Ureter (tissue), 1 donor: ENCODE results near the gene HHIPL1. TPM values are rescaled to one million over a fixed set of nuclear protein-coding genes. Genes with fewer than 3 reads are reported as not detected.
A peak's percentile ranks its signal among the peaks of the same experiment; 100 is the strongest.

Experiments
- DNase-seq: peaks from one replicate; pipeline ENCODE4 v3.0.0-alpha.2; 2020; ENCODE audit warnings: low spot score
- total RNA-seq: library from RNA; stranded (reverse); gene quantifications from one replicate; pipeline ENCODE4 v1.2.4, GENCODE V29; 2023
- donor health status: DM: yes; HTN: yes; CAD: no.

HHIPL1 gene
- total RNA-seq, 1 donor from 2014 or later: 2.4 TPM

GRCh38 chr14:99611646-99612045 is 33.3 kb upstream of the HHIPL1 start:
- DNase-seq: no peak

DNA sequence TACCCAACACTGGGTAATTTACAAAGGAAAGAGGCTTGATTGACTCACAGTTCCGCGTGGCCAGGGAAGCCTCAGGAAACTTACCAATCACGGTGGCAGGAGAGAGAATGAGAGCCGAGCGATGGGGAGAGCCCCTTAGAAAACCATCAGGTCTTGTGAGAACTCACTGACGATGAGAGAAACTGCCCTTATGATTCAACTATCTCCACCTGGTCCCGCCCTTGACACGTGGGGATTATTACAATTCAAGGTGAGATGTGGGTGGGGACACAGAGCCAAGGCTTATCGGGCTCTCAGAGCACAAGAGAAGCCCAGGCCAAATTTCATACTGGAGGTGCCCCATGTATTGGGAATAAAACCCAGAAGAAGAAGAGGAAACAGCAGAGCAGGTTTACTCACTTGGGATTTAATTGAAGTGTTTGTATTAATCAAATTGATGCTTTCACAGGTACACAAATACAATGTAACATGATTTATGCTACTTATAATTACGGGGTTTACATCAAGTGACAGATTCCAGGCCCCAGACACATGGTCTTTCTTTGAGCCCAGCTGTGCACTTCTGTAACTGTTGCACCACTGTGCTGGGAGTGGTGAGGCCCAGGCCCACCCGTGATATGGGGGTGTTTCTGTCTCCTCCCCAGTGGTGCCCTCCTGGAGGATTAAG is 32.7 kb upstream of the HHIPL1 start:
- DNase-seq: no peak

GRCh38 chr14:99612738-99613330 is 32.1 kb upstream of the HHIPL1 start:
- DNase-seq: peak; percentile 63

DNA sequence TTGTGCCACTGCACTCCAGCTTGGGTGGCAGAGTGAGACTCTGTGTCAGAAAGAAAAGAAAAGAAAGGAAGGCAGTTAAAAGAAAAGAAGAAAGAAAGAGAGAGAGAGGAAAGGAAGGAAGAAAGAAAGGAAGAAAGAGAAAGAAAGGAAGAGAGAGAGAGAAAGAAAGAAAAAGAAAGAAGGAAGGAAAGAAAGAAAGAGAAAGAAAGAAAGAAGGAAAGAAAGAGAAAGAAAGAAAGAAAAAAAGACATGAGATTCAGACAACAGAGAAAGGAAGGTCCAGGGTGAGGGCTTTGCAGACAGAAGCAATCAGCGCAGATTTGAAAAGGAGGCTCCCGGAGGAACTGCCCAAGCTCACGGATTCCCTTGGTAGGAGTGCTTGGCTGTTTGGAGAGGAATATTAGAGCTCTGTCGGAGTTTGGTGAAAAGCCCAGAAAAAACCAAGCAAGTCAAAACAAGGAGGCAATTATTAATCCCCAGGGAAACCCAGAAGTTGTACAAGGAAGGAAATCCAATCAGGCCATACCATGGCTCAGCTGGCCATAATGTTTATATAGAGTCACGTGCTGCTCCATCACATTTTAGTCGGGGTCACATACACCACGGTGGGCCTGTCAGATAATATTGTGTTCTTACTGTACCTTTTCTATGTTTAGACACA is 29.3 kb upstream of the HHIPL1 start:
- DNase-seq: no peak

GRCh38 chr14:99616832-99617800 is 27.8 kb upstream of the HHIPL1 start:
- DNase-seq: no peak

- DNase-seq: peak; percentile 43
Observed at GRCh38 chr14:99619835-99620834, 24.8 kb upstream of the HHIPL1 start.

- no peak for DNase-seq
Observed at GRCh38 chr14:99621948-99622347, 23.0 kb upstream of the HHIPL1 start.

GRCh38 chr14:99624024-99624423 is 20.9 kb upstream of the HHIPL1 start:
- no peak for DNase-seq

DNA sequence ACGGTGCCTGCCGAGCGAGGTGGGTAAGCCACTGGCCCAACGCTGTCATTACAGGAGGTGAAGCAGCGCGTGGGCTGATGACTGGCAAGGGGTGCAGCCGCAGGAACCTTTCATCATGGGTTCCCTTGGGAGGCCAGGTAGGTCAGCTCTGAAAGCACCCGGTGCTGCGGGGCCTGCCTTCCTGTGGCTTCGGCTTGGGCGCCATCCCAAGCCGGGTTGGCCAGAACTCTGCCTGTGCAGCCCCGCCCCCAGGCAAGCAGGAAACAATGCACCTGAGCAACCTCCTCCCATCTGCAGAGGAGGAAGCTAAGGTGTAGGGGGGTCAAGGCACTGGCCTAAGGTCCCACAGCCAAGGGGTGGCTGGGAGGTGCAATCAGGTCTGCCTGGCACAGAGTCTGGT is 20.0 kb upstream of the HHIPL1 start:
- DNase-seq: no peak

DNA sequence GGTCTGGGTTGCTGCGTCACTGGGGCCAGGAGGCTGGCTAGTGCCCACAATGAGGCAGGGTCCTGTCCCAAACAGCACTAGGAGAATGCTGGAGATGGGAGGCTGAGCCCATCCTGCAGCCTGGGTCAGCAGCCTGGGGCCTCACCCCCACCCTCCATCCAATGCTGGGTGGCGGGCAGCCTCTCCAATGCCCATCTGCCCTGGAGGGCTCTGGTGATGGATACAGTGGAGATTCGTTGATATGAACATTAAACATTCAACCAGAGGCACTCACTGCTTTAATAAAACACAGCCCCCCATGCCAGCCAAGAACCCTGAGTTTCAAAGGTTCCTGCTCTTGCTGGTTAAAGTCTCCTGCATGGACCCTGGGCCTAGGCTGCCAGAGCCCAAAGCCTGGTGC is 19.5 kb upstream of the HHIPL1 start:
- no peak for DNase-seq

- DNase-seq: no peak
Observed at GRCh38 chr14:99626041-99626648, 18.8 kb upstream of the HHIPL1 start.

- DNase-seq: no peak
Observed at GRCh38 chr14:99627100-99627499, 17.8 kb upstream of the HHIPL1 start.

DNA sequence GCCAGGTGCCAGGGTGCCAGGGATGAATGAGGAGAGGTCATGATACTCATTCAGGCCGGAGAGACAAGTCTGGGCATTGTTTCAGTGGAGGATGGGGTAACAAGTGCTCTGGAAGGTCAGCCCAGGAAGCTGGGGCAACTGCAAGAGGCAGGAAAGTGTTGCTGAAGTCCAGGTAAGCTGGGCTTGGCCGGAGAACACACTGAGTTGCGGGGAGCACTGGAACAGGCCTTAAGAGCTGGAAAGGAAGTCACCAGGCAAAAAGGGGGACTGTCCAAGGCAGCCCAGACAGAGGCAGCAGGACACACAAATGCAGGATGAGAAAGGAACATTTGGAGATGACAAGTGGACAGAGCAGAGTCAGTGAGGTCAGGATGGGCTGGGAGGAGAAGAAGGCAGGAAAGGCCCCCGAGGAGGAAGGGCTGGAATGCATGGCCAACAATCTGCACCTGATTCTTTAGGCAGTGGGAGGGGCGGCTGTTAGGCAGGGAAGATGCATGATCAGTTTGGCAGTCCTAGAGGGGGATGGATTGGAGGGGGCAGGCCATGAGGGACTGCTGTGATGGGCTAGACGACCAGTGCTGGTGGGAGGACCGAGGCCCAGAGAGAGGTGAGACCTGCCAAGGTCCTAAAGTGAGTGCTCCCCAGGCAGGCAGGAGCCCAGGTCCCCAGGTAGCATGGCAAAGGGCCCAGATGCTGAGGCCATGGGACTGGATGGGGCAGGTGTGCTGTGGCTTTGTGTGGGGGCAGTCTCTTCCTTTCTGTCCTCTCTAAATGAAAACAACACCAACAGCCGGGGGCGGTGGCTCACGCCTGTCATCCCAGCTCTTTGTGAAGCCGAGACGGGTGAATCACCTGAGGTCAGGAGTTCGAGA is 17.2 kb upstream of the HHIPL1 start:
- DNase-seq: no peak

GRCh38 chr14:99628887-99629618 is 15.9 kb upstream of the HHIPL1 start:
- peak; percentile 79 for DNase-seq

GRCh38 chr14:99630202-99630601 is 14.7 kb upstream of the HHIPL1 start:
- no peak for DNase-seq

DNA sequence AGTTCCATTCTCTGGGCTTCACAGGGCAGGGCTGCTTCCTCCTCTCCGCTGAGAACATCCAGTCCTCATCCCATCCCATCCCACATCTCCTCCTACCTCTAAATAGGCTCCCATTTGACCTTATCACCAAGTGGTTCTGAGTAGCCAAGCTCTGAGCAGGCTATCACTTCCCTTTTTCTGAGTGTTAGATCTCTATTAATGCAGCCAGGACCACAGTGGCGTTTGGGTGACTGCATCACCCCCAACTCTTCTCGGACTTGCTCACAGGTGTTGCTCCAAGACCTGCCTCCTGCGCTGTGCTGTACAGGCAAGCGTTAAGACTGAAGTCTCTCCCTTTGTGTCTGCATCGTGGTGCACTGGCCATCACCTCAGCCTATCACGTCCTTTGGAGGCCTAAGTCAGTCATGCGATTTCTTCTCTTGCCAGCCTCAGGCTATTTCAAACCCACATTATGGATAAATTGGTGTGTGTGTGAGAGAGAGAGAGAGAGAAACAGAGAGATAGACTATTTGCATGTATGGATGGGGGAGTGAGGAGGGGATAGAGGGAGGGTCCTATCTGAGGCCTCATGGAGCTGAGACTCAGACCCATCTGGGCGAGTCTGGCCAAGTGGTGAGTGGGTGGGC is 12.4 kb upstream of the HHIPL1 start:
- no peak for DNase-seq

GRCh38 chr14:99633141-99633540 is 11.8 kb upstream of the HHIPL1 start:
- DNase-seq: no peak

GRCh38 chr14:99633918-99634317 is 11.0 kb upstream of the HHIPL1 start:
- DNase-seq: no peak
